Dermis blood vessel endothelial cell (primary cell): ENCODE results near the gene RBBP6. TPM values are rescaled to one million over a fixed set of nuclear protein-coding genes. Genes with fewer than 3 reads are reported as not detected.
A peak's percentile ranks its signal among the peaks of the same experiment; 100 is the strongest.
"Not testable (repeated sequence)": the region's sequence is repeated elsewhere in the genome, so short reads cannot be mapped to it uniquely, and the experiment has no call there.

Experiments used
- DNase-seq: peaks from one replicate; pipeline ENCODE4 v3.0.0; 2010
- total RNA-seq: library from RNA; depleted of rRNA; stranded (reverse); fragments of >200 nt; gene quantifications from 2 replicates; pipeline ENCODE4 v1.2.3, GENCODE V29; 2014

The RBBP6 gene
- total RNA-seq, 1 donor from 2014 or later, result 27.4 TPM

GRCh38 chr16:24573141-24573540 lies 33.8 kb downstream of the RBBP6 start:
- DNase-seq, result no peak

DNA sequence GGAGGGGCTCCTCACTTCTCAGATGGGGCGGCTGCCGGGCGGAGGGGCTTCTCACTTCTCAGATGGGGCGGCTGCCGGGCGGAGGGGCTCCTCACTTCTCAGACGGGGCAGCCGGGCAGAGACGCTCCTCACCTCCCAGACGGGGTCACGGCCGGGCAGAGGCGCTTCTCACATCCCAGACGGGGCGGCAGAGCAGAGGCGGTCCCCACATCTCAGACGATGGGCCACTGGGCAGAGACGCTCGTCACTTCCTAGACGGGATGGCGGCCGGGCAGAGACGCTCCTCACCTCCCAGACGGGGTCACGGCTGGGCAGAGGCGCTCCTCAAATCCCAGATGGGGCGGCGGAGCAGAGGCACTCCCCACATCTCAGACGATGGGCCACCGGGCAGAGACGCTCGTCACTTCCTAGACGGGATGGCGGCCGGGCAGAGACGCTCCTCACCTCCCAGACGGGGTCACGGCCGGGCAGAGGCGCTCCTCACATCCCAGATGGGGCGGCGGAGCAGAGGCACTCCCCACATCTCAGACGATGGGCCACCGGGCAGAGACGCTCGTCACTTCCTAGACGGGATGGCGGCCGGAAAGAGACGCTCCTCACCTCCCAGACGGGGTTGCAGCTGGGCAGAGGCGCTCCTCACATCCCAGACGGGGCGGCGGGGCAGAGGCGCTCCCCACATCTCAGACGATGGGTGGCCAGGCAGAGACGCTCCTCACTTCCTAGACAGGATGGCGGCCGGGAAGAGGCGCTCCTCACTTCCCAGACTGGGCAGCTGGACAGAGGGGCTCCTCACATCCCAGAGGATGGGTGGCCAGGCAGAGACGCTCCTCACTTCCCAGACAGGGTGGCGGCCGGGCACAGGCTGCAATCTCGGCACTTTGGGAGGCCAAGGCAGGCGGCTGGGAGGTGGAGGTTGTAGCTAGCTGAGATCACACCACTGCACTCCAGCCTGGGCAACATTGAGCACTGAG lies 35.4 kb downstream of the RBBP6 start:
- not testable (repeated sequence) for DNase-seq

GRCh38 chr16:24575791-24576190 lies 36.4 kb downstream of the RBBP6 start:
- not testable (repeated sequence) for DNase-seq

- peak; percentile 93 for DNase-seq
These were observed 37.8 kb downstream of the RBBP6 start for GRCh38 chr16:24577167-24577566.

DNA sequence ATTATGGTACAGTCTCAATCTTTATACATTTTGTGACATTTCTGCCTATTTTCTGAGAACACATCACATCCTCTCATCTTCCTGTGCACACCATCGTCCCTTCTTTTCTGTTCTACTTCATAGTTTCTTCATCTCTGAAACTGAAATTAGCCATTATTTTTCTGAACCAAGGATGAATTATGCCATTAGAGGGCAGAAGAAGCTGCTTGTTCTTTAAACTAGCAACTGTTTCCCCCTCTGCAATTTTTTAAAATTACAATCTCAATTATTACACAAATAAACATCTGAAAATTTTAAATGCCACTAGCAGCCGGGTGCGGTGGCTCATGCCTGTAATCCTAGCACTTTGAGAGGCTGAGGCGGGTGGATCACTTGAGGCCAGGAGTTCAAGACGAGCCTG lies 41.3 kb downstream of the RBBP6 start:
- peak; percentile 55 for DNase-seq

DNA sequence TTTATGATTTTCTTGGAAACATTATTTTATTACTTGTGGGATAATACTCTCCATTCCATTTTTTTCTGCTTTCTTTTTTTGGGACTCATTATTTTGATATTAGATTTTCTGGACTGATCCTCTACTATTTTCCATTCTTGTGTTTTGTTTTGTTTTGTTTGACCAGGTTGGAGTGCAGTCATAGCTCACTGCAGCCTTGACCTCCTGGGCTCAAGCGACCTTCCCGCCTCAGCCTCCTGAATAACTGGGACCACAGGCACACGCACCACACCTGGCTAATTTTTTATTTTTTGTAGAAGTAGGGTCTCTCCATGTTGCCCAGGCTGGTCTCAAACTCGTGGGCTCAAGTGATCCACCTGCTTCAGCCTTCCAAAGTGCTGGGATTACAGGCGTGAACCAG lies 44.1 kb downstream of the RBBP6 start:
- no peak for DNase-seq

DNA sequence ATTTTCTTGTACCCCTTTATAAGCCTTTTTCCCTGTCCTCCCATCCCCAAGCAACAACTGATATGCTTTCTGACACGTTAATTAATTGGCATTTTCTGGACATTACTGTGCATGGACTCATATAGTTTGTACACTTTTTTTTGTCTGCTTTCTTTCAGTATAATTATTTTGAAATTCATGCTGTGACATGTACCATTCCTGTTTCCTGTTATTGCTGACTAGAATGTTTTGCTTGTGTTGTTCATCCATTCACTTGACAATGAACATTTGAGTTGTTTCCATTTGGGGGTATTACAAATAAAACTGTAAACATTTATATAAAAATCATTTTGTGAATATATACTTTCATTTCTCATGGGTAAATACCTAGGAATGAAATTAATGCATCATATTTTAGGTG lies 50.6 kb downstream of the RBBP6 start:
- DNase-seq, result peak; percentile 20

DNA sequence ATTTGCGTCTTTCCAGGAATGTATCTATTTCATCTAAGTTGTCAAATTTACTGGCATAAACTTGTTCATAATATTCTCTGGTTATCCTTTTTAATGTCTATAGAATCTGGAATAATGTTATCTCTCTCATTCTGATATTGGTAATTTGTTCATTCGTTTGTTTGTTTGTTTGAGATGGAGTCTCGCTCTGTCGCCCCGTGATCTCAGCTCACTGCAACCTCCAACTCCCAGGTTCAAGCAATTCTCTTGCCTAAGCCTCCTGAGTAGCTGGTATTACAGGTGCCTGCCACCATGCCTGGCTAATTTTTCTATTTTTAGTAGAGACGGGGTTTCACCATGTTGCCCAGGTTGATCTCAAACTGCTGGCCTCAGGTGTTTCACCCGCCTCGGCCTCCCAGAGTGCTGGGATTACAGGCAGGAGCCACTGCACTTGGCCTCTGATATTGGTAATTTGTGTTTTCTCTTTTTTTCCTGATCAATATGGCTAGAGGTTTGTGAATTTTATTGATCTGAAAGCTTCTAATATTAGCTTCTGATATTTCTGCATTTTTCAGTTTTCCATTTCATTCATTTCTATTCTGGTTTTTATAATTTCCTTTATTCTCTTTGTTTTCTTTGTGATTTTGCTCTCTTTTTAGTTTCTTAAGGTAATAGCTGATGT lies 59.5 kb downstream of the RBBP6 start:
- DNase-seq, result no peak

- DNase-seq, result no peak
These were observed 70.0 kb downstream of the RBBP6 start for GRCh38 chr16:24609417-24609739.

DNA sequence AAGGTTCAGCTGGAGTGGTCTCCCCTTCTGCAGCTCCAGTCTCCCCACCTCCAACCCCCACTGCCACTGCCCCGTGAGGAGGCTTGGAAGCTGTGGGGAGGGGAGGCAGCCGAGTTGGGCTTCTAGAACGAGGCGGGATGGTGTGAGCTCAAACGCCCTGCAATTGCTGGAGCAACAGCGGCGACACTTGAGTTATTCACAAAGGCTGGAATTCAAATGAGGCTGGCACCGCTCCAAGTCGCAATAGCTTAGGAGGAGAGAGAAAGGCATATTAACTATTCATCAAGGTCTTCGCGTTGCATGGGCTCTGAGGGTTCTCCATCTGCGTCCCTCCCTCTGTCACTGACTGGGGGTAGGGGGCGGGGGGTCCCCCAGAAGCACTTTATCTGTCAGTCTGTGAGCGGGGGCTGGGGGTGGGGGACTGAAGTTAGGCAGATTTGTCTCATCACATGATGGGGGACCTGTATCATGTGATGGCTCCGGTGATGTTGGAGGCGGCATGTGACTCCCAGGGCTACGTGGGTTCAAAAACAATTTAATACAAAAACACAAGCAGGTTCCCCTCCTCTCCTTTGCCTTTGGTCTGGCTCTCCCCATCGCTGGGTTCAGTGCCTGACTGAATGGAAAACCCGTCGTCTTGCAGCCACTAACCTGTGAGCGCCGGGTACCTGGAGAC lies 70.5 kb downstream of the RBBP6 start:
- peak; percentile 81 for DNase-seq

DNA sequence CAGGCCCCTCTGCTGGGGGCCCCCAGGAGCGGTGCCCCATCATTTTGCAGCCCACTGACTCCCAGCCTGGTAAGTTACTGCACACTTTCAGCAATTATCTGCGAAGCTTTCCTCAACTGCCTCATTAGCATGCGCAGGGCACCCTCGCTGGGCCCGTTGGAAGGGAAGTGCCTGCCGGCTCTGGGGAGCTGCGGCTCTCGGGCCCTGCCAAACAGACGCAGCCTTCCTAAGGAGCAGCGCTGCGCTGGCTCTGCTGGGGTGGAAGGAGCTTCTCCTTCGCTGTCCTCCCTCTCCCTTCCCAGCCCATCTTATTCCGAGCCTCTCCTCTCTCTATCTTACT lies 71.0 kb downstream of the RBBP6 start:
- peak; percentile 44 for DNase-seq

- DNase-seq, result no peak
These were observed 71.9 kb downstream of the RBBP6 start for GRCh38 chr16:24611310-24611709.

GRCh38 chr16:24612656-24613055 lies 73.3 kb downstream of the RBBP6 start:
- DNase-seq, result no peak

DNA sequence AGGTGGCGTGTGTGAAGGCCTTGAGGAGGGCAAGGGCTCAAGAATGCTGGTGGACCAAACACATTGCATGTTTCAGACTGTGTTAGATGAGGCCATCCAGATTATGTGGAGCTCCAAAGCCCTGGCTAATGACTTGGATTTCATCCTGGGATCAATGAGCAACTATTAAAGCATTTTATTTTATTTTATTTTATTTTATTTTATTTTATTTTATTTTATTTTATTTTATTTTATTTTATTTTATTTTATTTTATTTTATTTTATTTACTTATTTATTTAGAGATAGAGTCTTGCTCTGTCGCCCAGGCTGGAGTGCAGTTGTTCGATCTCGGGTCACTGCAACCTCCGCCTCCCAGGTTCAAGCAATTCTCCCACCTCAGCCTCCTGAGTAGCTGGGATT lies 73.9 kb downstream of the RBBP6 start:
- not testable (repeated sequence) for DNase-seq

- DNase-seq, result no peak
These were observed 78.1 kb downstream of the RBBP6 start for GRCh38 chr16:24617502-24617901.

Other genes with a start within 250 kb of the RBBP6 start
- 31.4 and 47.1 TPM in 2 replicates for gene TNRC6A, start 190.1 kb downstream of the RBBP6 start, total RNA-seq